Stomach (tissue), 9 donors: ENCODE data around the gene ANXA2. TPM values are rescaled to one million over a fixed set of nuclear protein-coding genes. Genes with fewer than 3 reads are reported as not detected.

Experiments used
- DNase-seq, 2 donors: peaks; one replicate each; pipeline versions ENCODE4 v3.0.0 to v3.0.0-alpha.2; 2013 to 2019
- H3K27ac ChIP-seq, 5 donors: fragments of 200-600 bp in 4 of 5; sonication (generic) in 4 of 5; one replicate each; pipeline ENCODE4 v1.5.1; 2013 to 2019; ENCODE audit warnings: mild to moderate bottlenecking in 1 of 5, moderate library complexity in 1 of 5
- H3K27me3 ChIP-seq, 3 donors: fragments of 200-600 bp; sonication (generic); one replicate each; pipeline ENCODE4 v1.5.1; 2017 to 2019; ENCODE audit warnings: mixed run types in 1 of 3
- H3K36me3 ChIP-seq, 4 donors: fragments of 200-600 bp; sonication (generic); 1 replicate in 3 of 4; 2 replicates in 1 of 4; pipeline ENCODE4 v1.5.1; 2016 to 2019
- H3K4me1 ChIP-seq, 4 donors: fragments of 200-600 bp; sonication (generic); one replicate each; pipeline ENCODE4 v1.5.1; 2016 to 2019
- H3K4me3 ChIP-seq, 4 donors: fragments of 200-600 bp; sonication (generic) in 3 of 4; one replicate each; pipeline ENCODE4 v1.5.1; 2016 to 2019; ENCODE audit warnings: mild to moderate bottlenecking in 1 of 4
- H3K9me3 ChIP-seq, 4 donors: fragments of 200-600 bp; sonication (generic); one replicate each; pipeline ENCODE4 v1.5.1; 2016 to 2019
- CTCF ChIP-seq, 7 experiments: fragments of 450-650 bp in 4 of 7; fragments of 200-600 bp in 3 of 7; sonication (generic) in 3 of 7; IDR thresholded peaks; one replicate each; pipeline ENCODE4 v1.5.1; 2016 to 2019; ENCODE audit warnings: antibody characterized with exemption in 7 of 7, control low read depth in 2 of 7, mild to moderate bottlenecking in 1 of 7
- EP300 ChIP-seq: sonication (generic); formaldehyde crosslinking; IDR thresholded peaks from one replicate; pipeline ENCODE4 v1.6.1; 2017; ENCODE audit warnings: antibody characterized with exemption
- POLR2A ChIP-seq, 4 donors: fragments of 450-650 bp; IDR thresholded peaks; one replicate each; pipeline ENCODE4 v1.6.1; 2016; ENCODE audit warnings: antibody characterized with exemption in 4 of 4, control low read depth in 2 of 4, mild to moderate bottlenecking in 1 of 4, moderate library complexity in 1 of 4
- POLR2AphosphoS5 ChIP-seq, 3 donors: sonication (generic); formaldehyde crosslinking; IDR thresholded peaks; one replicate each; pipeline ENCODE4 v1.6.1; 2016; ENCODE audit warnings: antibody characterized with exemption in 3 of 3
- WGBS, 5 donors: extraction: QIAGEN DNeasy Blood & Tissue Kit in 3 of 5; methylation state at CpG; one replicate each; pipeline versions ENCODE4 v1.1.5 to v1.1.7; 2013 to 2018; 5-methylcytosine and 5-hydroxymethylcytosine counted together
- intact Hi-C: fragments of 100-400 bp; cut with DNase I; formaldehyde crosslinking; loops from one replicate; pipeline ENCODE4 v1.15.1; 2023; ENCODE audit warnings: low total_unique reads
- polyA plus RNA-seq, 3 donors: library from polyadenylated mRNA; stranded (reverse); fragments of 200-250 nt; gene quantifications; one replicate each; pipeline ENCODE4 v1.2.3, GENCODE V29; 2013
- total RNA-seq, 5 donors: library from RNA; depleted of rRNA; stranded (reverse); fragments of >200 nt; gene quantifications; one replicate each; pipeline versions ENCODE4 v1.1.0 to v1.2.3, GENCODE V29; 2014 to 2016
- donor health status: healthy with polysubstance abuse.
- donor health status: Bipolar disorder and iron deficiency.
- donor health status: healthy.

The ANXA2 gene
- total and polyA plus RNA-seq, 8 donors = 292 to 1,332 (median 538) TPM

- H3K27me3 ChIP-seq = no peaks in the 10 kb centered on the region
- no peak for DNase-seq
- TF ChIP-seq POLR2AphosphoS5 (IDR thresholded peaks at IDR 0.05) (no peak), CTCF (IDR thresholded peaks at IDR 0.05) (no peak), EP300 (no peak), POLR2A (IDR thresholded peaks at IDR 0.05) (no peak)
- no peak overlapping the region for H3K4me3 ChIP-seq
- 87 to 94% (median 90%) methylated on average over 4 of the region's 4 CpGs for WGBS, 5 donors
- H3K27ac ChIP-seq = peak overlapping the region in 4 of 5 donors; percentile 72 to 84 (median 78)
- intact Hi-C loops = no loop called here
- H3K36me3 ChIP-seq = peaks cover 12 to 68% (median 35%) of the 10 kb centered on the region in 4 donors
- H3K4me1 ChIP-seq = peaks cover 51 to 90% (median 67%) of the 10 kb centered on the region in 4 donors
- no peaks in the 10 kb centered on the region for H3K9me3 ChIP-seq
Observed at GRCh38 chr15:60372227-60372626, 25.6 kb downstream of the ANXA2 start.

GRCh38 chr15:60371175-60372051, 26.4 kb downstream of the ANXA2 start:
- Histone ChIP-seq H3K4me3 (no peak overlapping the region), H3K27me3 (no peaks in the 10 kb centered on the region), H3K27ac (peak overlapping the region; percentile 53 to 84 (median 75)), H3K9me3 (no peaks in the 10 kb centered on the region), H3K4me1 (peaks cover 51 to 82% (median 63%) of the 10 kb centered on the region in 4 donors), H3K36me3 (peaks cover 6 to 60% (median 27%) of the 10 kb centered on the region in 4 donors)
- DNase-seq = peak; percentile 78 to 81
- WGBS, 5 donors = 37 to 50% (median 48%) methylated on average over 20 of the region's 20 CpGs
- intact Hi-C loops = no loop called here
- peak; percentile 56 to 92 (median 76) for TF ChIP-seq POLR2AphosphoS5 (IDR thresholded peaks at IDR 0.05)
- no peak for TF ChIP-seq CTCF (IDR thresholded peaks at IDR 0.05)

DNA sequence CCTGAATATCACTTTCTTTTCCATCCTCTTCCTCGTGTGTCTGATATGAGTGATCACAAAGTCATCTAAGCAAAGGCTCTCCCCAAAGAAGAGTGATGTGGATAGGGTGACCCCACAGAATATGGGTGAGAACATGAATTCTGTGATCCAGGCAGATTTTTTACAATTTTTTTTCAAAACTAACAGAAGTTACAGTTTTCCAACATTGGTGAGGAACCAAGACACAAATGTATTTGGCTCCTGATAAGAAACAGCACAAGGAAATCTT, 27.0 kb downstream of the ANXA2 start:
- no peaks in the 10 kb centered on the region for H3K27me3 ChIP-seq
- DNase-seq = no peak
- no peaks in the 10 kb centered on the region for H3K9me3 ChIP-seq
- peaks cover 48 to 76% (median 59%) of the 10 kb centered on the region in 4 donors for H3K4me1 ChIP-seq
- WGBS, 5 donors = 37 to 69% (median 54%) methylated on average over 1 of the region's 1 CpG
- H3K4me3 ChIP-seq = no peak overlapping the region
- H3K36me3 ChIP-seq = peaks cover 2 to 54% (median 21%) of the 10 kb centered on the region in 4 donors
- TF ChIP-seq POLR2AphosphoS5 (IDR thresholded peaks at IDR 0.05) = no peak
- TF ChIP-seq POLR2A (IDR thresholded peaks at IDR 0.05) = no peak
- TF ChIP-seq CTCF (IDR thresholded peaks at IDR 0.05) = no peak
- no peak for TF ChIP-seq EP300
- intact Hi-C loops = no loop called here
- H3K27ac ChIP-seq = peak overlapping the region in 4 of 5 donors; percentile 72 to 84 (median 78)

DNA sequence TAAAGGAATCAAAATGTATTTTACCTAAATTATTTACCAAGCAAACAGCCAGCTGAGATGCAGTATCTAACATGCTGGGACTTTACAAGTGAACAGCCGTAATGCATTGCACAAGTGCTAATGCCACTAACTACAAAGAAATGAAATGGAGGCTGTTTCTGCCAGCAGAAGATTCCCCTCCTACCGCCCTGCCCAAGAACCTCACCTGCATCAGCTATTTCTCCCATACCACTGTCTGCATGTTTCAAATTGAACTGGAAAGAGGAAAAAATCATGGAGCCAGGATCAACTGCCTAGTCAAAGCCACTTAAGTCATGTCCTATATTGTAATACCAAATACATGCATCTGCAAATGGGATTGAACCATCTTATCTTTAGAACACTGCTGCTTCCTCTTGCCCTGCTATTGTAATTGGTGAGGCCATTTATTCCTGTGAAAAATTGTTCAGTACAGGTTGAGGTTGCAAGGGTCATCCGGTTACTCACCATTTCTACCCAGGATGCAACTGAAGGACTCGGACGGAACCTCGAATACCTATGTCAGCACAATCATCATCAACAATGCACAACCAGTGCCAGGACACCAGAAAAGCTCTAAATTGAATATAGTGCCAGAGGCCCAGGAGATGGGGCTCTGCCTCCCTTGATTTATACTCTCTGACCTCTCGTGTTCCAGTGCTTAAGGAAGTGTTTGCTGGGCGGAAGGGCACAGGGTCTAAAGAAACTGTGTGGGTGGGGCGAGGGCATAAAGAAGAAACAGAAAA, 27.5 kb downstream of the ANXA2 start:
- H3K27ac ChIP-seq = peak overlapping the region; percentile 24 to 84 (median 75)
- peak in 1 of 2 donors; percentile 65 for DNase-seq
- H3K36me3 ChIP-seq = peaks cover 2 to 52% (median 18%) of the 10 kb centered on the region in 4 donors
- 82 to 89% (median 84%) methylated on average over 9 of the region's 9 CpGs for WGBS, 5 donors
- H3K4me3 ChIP-seq = no peak overlapping the region
- no peaks in the 10 kb centered on the region for H3K27me3 ChIP-seq
- H3K9me3 ChIP-seq = no peaks in the 10 kb centered on the region
- intact Hi-C loops = no loop called here
- TF ChIP-seq POLR2AphosphoS5 (IDR thresholded peaks at IDR 0.05) (peak in 1 of 3 donors; percentile 28), CTCF (IDR thresholded peaks at IDR 0.05) (no peak)
- peaks cover 43 to 74% (median 54%) of the 10 kb centered on the region in 4 donors for H3K4me1 ChIP-seq
